HepG2 (cell line): ENCODE data around the gene GNL1. TPM values are rescaled to one million over a fixed set of nuclear protein-coding genes. Genes with fewer than 3 reads are reported as not detected.

Source experiments
- AFF4 ChIP-seq: sonication (generic); formaldehyde crosslinking; IDR thresholded peaks from 2 replicates; pipeline ENCODE4 v1.4.0; 2020; ENCODE audit warnings: missing genetic modification reagents
- AGO2 ChIP-seq: fragments of 200-400 bp; formaldehyde crosslinking; optimal IDR thresholded peaks from 2 replicates; pipeline ENCODE3; 2017; ENCODE audit warnings: mild to moderate bottlenecking, low read depth, low read length, moderate library complexity
- CTCF ChIP-seq: sonication (generic); formaldehyde crosslinking; IDR thresholded peaks from 2 replicates; pipeline ENCODE4 v1.5.0; 2020; ENCODE audit warnings: mild to moderate bottlenecking, missing genetic modification reagents, moderate library complexity
- POGZ ChIP-seq: sonication (generic); formaldehyde crosslinking; IDR thresholded peaks from 2 replicates; pipeline ENCODE4 v1.4.0; 2020; ENCODE audit warnings: mild to moderate bottlenecking, missing genetic modification reagents
- RBFOX2 ChIP-seq: fragments of 200-400 bp; formaldehyde crosslinking; IDR thresholded peaks from 2 replicates; pipeline ENCODE4 v1.6.1; 2017; ENCODE audit warnings: low read depth, mild to moderate bottlenecking, low read length
- SRSF4 ChIP-seq: fragments of 200-400 bp; formaldehyde crosslinking; IDR thresholded peaks from one replicate; pipeline ENCODE4 v1.6.1; 2018; ENCODE audit warnings: mild to moderate bottlenecking, low read depth, low read length, moderate library complexity; ENCODE audit not compliant: poor library complexity, severe bottlenecking
- TCF7 ChIP-seq: sonication (generic); IDR thresholded peaks from 2 replicates; pipeline ENCODE4 v1.6.1; 2016; ENCODE audit warnings: antibody characterized with exemption, low read depth
- ZNF709 ChIP-seq: sonication (generic); formaldehyde crosslinking; IDR thresholded peaks from 2 replicates; pipeline ENCODE4 v1.5.0; 2020; ENCODE audit warnings: mild to moderate bottlenecking, missing genetic modification reagents
- polyA plus RNA-seq, 8 experiments: library from polyadenylated mRNA; depleted of rRNA in 3 of 8; stranded (reverse) in 7 of 8; unstranded in 1 of 8; fragments of >200 nt; fragmentation: Illumina TruSeq in 4 of 8; extraction: Trizol in 4 of 8; gene quantifications; 2 replicates each; pipeline versions ENCODE4 v1.2.1 to v1.2.3, GENCODE V29; 2011 to 2016; ENCODE audit warnings: low read depth in 4 of 8, missing spikeins in 1 of 8, mixed read lengths in 1 of 8; ENCODE audit not compliant: insufficient read depth in 1 of 8
- total RNA-seq, 5 experiments: library from RNA; depleted of rRNA; stranded (reverse); fragments of >200 nt; fragmentation: Illumina TruSeq; extraction: Trizol; gene quantifications; 2 replicates each; pipeline ENCODE4 v1.2.3, GENCODE V29; 2016; ENCODE audit warnings: low read depth in 1 of 5

The GNL1 gene
- total and polyA plus RNA-seq, 2 of the 13 experiments (the other 11 are each of a cell fraction or from before 2014, with no cell fraction given), result 35.0 to 55.6 TPM

GRCh38 chr6:30493643-30494250 lies 62.5 kb downstream of the GNL1 start (continued):
- no peak for TF ChIP-seq POGZ (CRISPR knock-in tag)
- no peak for TF ChIP-seq TCF7
- TF ChIP-seq AGO2, result peak; percentile 50
- peak; percentile 48 for TF ChIP-seq CTCF
- no peak for TF ChIP-seq AFF4 (CRISPR knock-in tag)
- no peak for TF ChIP-seq SRSF4
- TF ChIP-seq RBFOX2, result 0 out of 2 replicates have a peak, but pooled peaks have one; percentile 39
- TF ChIP-seq ZNF709, result no peak
